ENCODE data around the gene ZNF862. TPM values are rescaled to one million over a fixed set of nuclear protein-coding genes. Genes with fewer than 3 reads are reported as not detected.

Gene ZNF862
- total RNA-seq, 1 experiment from 2014 or later, result 1.9 TPM

- no peak overlapping the region for H2BK5ac ChIP-seq (ENCODE audit: insufficient read length, low read length)
- H3T11ph ChIP-seq (ENCODE audit: low read length), result no peak overlapping the region
- no peaks in the 10 kb centered on the region for H3K36me3 Mint-ChIP-seq (ENCODE audit: insufficient read depth in 1 of 3, low read depth in 3 of 3)
- H2BK15ac ChIP-seq (ENCODE audit: low read depth, low read length), result no peak overlapping the region
- H4K8ac ChIP-seq (replicated peaks; ENCODE audit: insufficient read length, low read depth, low read length), result no peak overlapping the region
- H3K79me2 ChIP-seq (ENCODE audit: insufficient read depth, low read length), result no peaks in the 10 kb centered on the region
- H3K4me2 ChIP-seq (ENCODE audit: insufficient read depth, insufficient read length, low read length), result no peak overlapping the region
- H3K9ac ChIP-seq (ENCODE audit: extremely low read depth, insufficient read length, low read length), result no peak overlapping the region
- H3K27ac ChIP-seq (ENCODE audit: insufficient read length, low read depth, low read length), result no peak overlapping the region
- TF ChIP-seq CTCF (conservative IDR thresholded peaks at IDR 0.05), result no peak
- H3K18ac ChIP-seq (ENCODE audit: insufficient read length, low read depth, low read length), result no peak overlapping the region
- H3K27ac Mint-ChIP-seq, result no peak overlapping the region
- H3K9me3 ChIP-seq (ENCODE audit: control insufficient read depth, low read depth, low read length), result no peaks in the 10 kb centered on the region
- no peak overlapping the region for H3K56ac ChIP-seq (ENCODE audit: insufficient read length, low read depth, low read length)
- no peaks in the 10 kb centered on the region for H3K79me1 ChIP-seq (ENCODE audit: insufficient read depth, low read depth, low read length, poor library complexity, severe bottlenecking)
- peak; percentile 10 for DNase-seq
- H2AFZ ChIP-seq (ENCODE audit: low read length), result no peak overlapping the region
- no peak overlapping the region for H4K5ac ChIP-seq (ENCODE audit: insufficient read length, low read depth, low read length)
- H3K4me1 Mint-ChIP-seq, result peaks cover 1 to 8% of the 10 kb centered on the region in 2 experiments
- H4K20me1 ChIP-seq (ENCODE audit: control insufficient read depth, insufficient read depth, insufficient read length), result no peaks in the 10 kb centered on the region
- no peak overlapping the region for H4K91ac ChIP-seq (ENCODE audit: insufficient read length, low read depth, low read length)
- WGBS (ENCODE audit: extremely low coverage, insufficient read length, low lambda C conversion rate), result no CpG with 5 or more reads among the region's 5 CpGs
- no peak overlapping the region for H2BK12ac ChIP-seq (ENCODE audit: insufficient read length, low read depth, low read length)
- no peak overlapping the region for H3K4me3 Mint-ChIP-seq
- no peaks in the 10 kb centered on the region for H3K9me3 Mint-ChIP-seq
- H3K23ac ChIP-seq (ENCODE audit: insufficient read length, low read depth, low read length), result no peak overlapping the region
- no peak overlapping the region for H3K14ac ChIP-seq (ENCODE audit: insufficient read depth, low read length)
- no peaks in the 10 kb centered on the region; the same call in 1 of the 2 replicates for H3K27me3 ChIP-seq (ENCODE audit: insufficient read depth, low read length)
- H2BK20ac ChIP-seq (ENCODE audit: low read depth, low read length, poor library complexity, severe bottlenecking), result no peak overlapping the region
- H2AK5ac ChIP-seq (ENCODE audit: insufficient read length, low read length), result no peak overlapping the region
- H3K4me1 ChIP-seq (ENCODE audit: insufficient read depth, low read length), result no peaks in the 10 kb centered on the region
- peaks cover 24% of the 10 kb centered on the region for H3K27me3 Mint-ChIP-seq (ENCODE audit: low read depth)
- no peak overlapping the region for H2BK120ac ChIP-seq (ENCODE audit: low read depth, low read length, poor library complexity, severe bottlenecking)
- H3K4ac ChIP-seq (ENCODE audit: low read depth, low read length), result no peak overlapping the region
- H3K23me2 ChIP-seq (ENCODE audit: insufficient read length, low read depth, low read length, poor library complexity, severe bottlenecking), result peaks cover 11% of the 10 kb centered on the region
Measured at GRCh38 chr7:149869291-149869650, 31.1 kb downstream of the ZNF862 start.

Measured in H9 (cell line).